ENCODE data around the gene BRD4.

GRCh38 chr19:15381864-15382263 lies 49.5 kb upstream of the BRD4 start:
- no peak for TF ChIP-seq POLR2A (IDR thresholded peaks at IDR 0.05)
- no peak for TF ChIP-seq POLR2AphosphoS5 (IDR thresholded peaks at IDR 0.05)
- TF ChIP-seq, protein P1, sequence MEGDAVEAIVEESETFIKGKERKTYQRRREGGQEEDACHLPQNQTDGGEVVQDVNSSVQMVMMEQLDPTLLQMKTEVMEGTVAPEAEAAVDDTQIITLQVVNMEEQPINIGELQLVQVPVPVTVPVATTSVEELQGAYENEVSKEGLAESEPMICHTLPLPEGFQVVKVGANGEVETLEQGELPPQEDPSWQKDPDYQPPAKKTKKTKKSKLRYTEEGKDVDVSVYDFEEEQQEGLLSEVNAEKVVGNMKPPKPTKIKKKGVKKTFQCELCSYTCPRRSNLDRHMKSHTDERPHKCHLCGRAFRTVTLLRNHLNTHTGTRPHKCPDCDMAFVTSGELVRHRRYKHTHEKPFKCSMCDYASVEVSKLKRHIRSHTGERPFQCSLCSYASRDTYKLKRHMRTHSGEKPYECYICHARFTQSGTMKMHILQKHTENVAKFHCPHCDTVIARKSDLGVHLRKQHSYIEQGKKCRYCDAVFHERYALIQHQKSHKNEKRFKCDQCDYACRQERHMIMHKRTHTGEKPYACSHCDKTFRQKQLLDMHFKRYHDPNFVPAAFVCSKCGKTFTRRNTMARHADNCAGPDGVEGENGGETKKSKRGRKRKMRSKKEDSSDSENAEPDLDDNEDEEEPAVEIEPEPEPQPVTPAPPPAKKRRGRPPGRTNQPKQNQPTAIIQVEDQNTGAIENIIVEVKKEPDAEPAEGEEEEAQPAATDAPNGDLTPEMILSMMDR (IDR thresholded peaks at IDR 0.05): no peak

Measured in suprapubic skin (tissue), 4 donors.